Suppressor macrophage treated with lipopolysaccharide for 1 hour (primary cell): ENCODE data around the gene GRAMD2A.

ENCODE experiments used
- DNase-seq, 3 donors: peaks; one replicate each; pipeline ENCODE4 v3.0.0-alpha.2; 2020 to 2022

GRAMD2A gene

DNA sequence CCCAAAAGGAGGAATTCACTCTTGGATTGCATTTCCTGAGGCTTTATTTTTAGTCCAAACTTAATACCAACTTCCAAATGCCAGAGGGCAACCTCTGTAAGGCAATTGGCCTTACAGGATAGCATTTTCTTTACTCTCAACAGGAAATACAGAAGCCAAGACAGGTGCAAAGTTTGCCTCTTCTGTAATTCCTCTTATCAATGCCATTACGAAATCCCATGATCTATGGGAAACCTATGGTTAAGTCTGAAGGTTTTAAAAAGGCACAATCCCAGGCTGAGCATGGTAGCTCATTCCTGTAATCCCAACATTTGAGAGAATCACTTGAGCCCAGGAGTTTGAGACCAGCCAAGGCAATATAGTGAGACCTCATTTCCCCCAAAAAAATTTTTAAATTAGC, 18.5 kb upstream of the GRAMD2A start:
- no peak for DNase-seq

DNA sequence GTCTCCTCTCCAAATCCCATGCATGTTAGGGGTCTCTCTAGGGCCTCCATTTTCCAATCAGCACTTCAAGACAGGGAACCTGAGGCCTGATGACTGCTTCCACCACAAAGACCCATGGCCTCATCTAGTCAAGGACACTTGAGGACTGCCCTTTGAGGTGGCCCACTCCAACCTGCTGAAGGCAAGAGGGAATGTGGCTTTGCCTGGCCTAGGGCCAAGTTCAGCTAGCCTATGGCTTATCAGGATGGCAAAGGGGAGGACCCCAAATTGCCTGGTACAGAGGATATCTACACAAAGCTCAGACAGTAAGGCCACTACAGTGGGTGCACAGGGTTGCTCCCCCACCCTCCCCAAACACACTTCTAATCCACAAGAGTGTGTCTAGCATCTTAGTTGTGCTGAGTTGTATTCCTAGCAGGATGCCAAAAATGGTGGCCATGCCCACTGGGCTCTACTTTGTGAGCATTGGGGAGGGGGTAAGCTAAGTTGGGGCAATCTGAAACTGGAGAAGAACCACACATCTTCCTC, 10.0 kb upstream of the GRAMD2A start:
- DNase-seq: no peak

DNA sequence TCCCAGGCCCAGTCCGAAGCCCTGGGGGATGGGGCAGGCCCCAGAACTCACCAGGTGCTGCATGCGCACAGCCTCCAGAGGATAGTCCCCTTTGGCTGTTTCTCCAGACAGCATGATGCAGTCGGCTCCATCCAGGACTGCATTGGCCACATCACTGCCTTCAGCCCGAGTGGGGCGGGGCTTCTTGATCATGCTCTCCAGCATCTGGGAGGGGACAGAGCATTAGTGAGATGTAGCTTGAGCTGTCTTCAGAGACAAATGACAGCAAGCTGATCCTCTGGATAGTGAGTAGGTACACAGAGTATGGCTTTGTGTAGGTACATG, 9.1 kb upstream of the GRAMD2A start:
- no peak for DNase-seq

DNA sequence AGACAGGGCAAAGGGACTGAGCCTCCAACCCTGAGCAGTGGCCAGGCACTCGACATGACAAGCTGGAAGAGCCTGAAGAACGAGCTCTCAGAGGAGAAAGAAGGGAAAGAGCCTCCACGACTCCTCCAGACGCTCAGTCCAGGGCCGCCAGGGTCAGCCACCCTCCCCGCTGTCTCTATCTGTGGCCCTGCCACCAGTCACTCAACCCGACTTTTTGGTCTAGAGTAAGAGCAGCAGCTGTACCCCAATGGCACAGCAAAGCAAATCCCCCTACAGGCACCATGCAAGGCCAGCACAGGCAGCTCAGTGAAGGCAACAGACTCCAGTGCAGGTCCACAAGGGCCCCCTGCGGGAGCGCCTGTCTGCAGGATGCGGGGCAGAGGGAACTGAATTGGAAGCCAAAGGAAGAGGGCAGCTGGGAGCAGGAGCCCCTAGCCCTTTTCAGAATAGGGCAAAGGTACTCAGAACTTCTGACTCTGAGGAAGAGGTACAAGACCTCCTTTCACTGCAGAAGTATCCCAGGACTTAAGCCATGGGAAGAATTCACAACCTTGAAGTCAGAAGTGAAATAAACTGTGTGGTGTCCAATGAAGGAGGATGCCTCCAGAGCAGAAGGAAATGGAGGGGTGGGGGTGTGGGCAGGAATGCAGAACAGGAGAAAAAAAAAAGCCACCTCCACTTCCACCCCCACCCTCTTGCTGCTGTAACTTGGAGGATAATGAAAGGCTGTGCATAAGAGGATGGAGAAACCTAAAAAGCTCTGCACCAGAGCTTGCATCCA, 8.5 kb upstream of the GRAMD2A start:
- no peak for DNase-seq

DNA sequence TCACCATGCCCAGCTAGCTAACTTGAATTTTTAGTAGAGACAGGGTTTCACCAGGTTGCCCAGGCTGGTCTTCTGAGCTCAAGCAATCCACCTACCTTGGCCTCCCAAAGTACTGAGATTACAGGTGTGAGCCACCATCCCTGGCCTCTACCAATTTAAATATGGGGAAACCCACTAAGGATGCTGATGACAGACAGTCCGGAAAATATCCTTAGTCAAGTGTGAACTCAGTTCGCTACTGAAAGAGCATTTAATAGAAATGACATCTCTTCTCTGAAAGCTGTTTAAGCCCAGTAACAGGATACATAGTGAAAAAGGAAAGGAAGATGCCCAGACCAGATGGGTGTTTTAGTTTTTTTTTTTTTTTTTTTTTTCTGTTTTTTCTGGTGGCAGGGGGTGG, 7.7 kb upstream of the GRAMD2A start:
- DNase-seq: no peak

DNA sequence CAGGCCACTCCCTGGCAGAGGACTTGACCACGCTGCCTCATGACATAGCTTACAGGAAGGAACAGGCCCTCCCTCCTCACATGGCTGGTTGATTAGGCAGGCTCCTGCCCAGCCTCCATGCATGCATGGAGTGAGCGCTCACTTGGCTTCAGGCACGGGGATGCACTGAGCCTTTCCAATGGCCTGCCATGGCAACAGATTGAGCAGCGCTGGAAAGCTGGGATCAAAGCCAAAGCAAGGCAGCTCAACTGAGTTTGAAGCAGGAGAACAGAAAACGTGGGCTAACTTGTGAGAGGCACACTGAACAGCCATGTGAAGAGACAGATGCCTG, 5.9 kb upstream of the GRAMD2A start:
- no peak for DNase-seq

DNA sequence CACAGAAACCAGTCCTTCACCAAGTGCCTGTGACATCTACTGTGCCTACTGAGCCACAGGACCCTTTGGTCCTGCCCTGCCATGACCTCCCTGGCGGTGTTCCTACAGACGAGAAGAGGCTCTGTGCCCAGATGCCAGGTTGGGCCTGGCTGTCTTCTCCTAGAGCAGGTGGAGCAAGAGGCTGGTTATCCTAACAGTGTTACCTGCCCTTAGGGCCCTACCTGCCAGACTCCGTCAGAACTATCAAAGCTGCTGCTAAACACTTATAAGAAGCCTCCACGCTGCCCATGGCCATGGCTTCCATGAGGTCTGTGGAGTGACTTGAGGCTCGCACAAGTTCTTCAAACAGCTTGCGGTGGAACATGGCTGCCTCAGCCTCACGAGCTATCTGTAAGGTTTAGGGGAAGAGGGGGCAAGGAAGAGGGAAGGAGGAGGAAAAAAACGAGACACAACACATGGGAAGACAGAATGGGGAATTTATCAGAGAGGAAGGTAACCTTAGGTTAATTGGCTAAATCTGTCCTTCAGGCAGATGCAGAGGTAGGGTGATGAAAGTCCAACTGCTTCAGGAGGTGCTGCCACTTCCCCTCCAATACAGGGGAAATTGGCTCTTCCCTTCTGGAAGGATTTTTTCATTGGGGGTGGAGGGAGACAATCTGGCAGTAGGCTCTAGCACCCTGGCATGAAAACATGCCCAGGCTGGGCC, 5.4 kb upstream of the GRAMD2A start:
- DNase-seq: no peak

DNA sequence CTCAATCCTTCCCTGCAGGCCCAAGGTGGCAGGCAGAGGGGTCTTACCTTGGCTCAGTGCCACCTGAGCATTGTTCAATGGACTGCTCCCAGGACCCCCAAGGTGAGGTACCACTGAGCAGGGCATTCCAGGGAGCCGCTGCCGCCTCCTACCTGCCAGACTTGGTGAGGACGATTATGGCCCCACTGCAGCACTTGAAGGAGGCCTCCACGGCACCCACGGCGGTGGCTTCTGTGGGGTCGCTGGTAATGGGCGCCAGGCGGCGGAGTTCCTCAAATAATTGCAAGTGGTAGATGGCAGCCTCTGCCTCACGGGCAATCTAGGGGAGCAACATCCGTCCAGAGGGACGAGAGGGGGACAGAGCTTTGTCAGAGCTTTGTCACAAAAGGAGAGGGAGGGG, 4.7 kb upstream of the GRAMD2A start:
- no peak for DNase-seq

DNA sequence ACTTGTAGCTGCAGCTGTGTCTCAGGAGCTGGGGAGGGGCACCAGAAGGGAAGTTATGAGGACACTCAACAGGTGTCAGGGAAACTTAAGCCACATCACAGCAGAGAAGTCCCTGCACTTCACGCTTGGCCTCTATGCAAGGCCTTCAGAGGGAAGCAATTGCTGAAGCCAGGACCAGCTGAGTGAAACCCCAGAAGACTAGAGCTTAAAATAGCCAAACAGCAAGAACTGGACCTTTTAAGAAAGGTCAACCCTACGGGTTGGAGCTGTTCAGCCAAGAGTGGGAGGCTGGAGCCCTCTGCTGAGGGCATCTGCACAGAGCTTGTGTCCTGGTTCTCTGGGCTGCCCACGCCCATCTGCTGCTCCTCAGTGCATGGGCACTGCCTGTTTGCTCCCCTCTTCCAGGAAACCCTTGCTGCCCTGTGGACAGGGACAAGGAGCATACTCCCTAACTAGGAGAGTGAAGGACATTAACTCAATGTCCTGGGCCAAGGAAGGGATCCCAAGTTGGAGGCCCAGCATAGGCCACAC, 3.9 kb upstream of the GRAMD2A start:
- no peak for DNase-seq

DNA sequence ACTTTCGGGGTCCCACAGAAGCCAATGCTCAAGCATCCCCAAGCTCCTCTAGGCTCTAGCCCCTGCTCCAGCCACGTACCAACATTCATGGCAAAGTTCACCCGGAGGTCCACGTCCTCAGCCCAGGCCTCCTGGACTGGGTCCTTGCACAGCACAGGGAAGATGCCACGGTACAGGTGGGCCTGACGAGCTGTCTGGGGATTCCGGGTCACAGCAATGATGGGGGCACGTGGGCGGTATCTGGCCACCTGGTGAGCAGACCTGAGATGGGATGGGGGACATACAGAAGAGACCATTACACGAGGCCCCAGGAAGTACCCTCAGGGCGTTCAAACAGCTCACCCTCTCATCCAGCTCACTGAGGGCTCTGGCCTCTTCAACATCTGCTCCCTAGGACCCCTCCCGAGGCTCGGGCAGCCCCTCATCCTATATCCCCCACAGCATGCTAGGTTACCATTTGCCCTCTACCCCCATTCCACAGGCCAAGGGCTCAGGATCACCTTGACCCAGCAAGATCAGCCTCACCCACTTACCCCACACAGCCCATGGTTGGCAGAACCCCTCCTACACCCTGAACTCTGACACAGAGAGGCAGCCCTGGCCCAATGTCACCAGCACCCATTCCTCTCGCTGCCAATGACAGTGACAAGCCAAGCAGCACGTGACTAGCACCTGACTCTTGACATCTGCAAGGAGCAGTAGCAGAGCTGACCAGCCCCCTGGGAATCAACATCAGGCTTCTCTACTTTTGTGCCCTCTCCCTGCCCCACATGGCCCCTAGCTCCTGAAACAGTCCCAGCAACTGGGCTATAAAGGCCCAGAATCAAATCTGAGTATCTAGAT, 3.0 kb upstream of the GRAMD2A start:
- peak in 1 of 3 donors; percentile 24 for DNase-seq

DNA sequence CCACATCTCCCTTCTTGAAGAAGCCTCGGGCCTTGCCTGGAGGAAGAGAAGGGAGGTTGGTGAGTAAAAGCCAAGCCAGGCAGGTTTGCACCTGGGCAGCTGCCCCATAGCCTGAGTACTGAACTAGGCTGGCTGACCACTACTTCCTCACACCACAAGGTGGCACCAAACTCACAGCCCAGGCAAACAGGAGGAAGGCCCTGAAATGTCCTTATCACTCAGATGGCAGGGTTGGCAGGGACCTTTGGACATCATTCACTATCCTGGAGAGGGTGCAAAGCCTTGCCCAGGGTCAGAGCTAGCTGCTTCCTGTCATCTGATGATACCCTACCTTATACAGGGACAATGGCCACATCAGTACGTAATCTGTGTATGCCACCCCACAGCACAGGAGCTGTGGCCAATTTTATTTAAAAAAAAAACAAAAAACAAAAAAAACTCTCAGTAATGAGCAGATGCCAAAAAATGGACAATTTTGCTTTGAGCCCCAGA, 2.2 kb upstream of the GRAMD2A start:
- DNase-seq: peak; percentile 67 to 76 (median 74)

DNA sequence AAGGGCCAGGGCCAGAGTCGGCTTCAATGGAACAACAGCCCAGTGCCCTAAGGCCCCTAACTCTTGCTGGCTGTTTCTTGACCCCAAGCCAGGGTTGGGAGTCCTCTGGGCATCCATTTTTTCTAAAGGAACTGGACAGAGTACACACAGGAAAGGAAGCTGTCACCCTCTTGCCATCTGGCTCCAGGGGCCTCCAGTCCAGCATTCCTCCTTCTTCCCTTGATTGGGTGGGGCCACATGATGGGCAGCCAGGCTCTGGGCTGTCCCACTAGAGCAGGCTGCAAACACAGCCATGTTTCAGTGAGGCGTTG, 1.6 kb upstream of the GRAMD2A start:
- DNase-seq: no peak

DNA sequence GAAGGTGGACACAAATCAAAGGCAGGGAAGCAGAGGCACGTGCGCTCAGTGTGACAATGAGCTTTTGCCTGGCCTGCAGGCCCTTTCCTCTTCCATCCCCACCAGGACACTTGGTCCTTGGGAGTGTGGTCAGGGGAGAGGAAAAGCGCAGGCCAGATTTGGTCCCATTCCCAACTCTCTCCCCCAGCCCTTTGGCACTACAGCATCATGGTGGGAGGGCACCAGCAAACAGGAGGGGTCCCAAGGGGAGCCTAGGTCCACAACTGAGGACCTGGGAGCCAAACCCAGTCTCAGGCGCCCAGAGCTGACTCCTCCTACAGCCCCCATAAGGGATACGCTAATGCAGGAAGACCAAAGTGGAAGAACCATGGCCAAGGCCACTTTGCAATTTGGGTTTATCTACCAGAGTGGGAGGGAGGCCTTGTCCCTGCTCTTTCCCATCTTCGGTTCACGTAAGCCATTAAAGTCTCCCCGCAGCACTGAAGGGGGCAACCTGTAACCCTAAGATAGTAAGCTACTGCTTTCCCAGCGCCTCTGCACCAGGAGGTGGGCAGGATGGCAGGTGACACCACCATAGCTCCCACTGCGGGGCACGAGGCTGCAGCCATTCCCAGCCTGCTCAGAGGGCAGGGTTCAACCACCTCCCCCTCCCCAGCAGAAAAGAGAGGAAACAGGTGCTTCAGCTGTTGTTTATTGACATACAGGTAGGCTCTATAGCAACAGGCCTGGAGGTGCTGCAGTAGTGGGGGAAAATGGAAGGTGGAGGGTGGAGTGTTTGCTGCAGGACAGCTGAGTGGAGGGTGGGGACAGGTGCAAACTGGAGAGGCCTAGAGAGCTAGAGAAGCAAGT, 993 bp upstream of the GRAMD2A start:
- DNase-seq: no peak

DNA sequence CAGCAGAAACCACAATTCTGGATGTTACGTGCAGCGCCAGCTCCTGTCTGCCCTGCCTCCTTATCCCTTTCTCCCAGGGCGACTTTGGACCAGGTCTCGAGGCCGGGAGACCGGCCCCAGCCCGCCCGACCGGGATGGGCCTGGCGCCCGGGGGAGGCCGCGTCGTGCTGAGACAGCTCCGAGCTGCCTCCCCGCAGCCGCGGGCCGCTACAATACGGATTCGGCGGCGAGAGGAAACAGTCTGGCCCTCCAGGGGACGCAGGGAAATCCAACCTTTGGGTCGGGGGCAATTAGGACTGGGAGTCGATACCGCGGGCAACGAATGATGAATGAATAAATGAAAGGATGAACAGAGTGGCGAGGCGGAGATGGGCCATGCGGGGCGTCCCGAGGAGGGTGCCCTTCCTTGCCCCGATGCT, 537 bp downstream of the GRAMD2A start:
- DNase-seq: peak in 1 of 3 donors; percentile 20

DNA sequence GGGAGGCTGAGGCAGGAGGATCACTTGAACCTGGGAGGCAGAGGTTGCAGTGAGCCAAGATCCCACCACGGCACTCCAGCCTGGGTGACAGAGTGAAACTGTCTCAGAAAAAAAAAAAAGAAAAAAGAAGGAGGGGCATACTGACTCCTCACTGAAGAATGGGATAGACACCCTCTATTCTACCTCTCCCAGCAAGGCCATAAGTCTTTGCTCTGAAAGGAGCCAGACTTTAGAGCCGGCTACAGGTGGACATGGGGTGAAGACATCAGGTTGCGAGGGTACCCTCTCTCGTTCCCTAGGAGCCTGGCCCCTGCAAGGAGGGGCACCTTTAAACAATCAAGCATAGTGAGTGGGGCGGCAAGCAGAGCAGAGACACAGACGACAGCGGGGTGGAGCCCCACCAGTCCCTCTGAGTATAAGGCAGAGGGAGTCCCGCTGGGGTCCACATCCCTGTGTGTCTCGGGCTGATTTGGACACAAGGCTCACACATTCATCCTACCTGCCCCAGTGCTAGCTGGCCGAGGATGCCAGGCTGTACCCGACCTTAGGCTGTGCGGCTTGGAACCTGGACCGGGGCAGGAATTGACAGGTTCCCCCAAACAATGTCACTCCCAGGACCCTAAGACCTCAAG, 1.1 kb downstream of the GRAMD2A start:
- no peak for DNase-seq

DNA sequence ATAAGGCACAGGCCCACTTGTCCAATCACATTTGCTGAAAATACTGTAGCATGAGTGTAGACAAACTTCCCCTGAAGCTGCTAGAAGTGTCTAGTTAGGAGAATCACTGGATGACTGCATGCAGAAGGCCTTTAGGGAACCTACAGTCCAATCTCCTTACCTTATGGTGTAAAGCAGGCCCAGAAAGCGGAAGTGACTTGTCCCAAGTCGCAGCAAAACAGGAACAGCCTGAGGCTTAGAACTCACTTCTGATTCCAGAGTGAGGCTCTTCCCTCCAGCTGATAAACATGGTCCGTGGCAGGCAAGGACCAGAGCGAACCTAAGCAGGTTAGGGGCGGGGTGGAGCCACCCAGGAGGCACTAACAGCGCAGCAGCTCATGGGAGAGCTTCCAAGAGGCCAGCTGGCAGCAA, 2.5 kb downstream of the GRAMD2A start:
- DNase-seq: peak; percentile 88 to 93 (median 92)

DNA sequence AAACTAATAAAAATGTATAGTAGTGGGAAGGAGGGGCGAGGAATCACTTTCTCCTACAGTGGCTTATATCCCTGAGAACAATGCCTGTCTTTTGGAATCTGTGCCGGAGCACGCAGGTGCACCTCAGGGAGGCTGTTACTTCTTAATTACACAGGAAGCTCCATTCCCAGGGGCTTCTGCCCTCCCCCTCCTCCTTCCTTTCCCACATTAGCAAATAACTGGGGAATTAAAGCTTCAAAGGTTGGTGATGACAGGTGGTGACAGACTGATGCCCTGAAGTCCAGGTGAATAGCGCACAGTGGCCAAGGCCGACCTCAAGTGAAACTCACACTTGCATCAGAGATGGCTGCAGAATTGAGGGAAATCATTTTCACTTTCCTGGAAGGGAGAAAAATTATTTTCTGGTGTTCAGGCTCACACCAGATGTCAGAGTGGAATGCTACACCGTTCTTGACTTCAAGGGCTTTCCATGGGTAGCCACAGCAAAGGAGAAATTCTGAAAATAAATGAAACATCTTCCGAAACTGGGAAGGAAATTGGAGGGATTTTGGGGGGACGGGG, 3.7 kb downstream of the GRAMD2A start:
- no peak for DNase-seq

DNA sequence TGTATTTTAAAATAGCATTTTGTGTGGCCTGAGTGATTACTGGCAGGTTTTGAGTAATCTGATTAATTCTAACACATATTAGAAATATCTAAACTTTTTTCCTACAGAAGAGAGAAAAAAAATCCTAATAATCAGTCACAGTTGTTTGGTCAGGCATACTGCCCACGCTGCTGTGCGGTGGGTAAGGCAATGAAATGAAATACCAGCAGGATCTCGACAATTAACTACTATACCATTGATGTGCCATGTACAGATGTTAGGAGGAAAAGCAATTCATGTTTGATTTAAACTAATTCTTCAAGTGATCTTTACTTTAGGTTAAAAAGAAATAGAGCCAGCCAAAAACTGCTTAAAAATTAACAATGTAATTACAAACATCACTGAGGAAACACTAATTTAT, 5.2 kb downstream of the GRAMD2A start:
- DNase-seq: no peak

DNA sequence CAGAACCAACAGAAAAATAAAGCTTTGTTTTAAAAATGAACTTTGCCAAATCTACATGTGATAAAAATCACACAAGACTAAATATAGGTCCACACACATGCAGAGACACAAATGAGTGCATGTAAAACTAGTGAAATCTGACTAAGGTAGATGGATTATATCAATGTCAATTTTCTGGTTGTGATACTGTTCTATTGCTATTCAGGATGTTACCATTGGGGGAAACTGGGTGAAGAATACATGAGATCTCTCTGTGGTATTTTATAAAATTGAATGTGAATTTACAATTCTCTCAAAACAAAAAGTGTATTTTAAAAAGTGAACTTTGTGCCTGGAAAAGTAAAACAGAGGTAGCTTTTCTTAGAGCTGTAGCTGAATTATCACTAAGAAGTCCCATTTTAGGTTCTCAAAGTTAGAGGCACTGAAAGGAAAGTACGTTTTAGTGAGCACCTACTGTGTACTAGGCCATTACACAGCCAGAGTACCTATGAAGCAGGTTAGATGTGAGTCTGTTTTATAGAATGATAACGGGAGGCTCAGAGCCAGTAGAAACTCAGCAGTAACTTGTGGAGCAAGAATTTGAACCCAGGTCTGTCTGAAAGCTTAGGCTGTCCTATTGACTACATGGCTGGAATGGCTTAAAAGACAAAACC, 8.2 kb downstream of the GRAMD2A start:
- no peak for DNase-seq

DNA sequence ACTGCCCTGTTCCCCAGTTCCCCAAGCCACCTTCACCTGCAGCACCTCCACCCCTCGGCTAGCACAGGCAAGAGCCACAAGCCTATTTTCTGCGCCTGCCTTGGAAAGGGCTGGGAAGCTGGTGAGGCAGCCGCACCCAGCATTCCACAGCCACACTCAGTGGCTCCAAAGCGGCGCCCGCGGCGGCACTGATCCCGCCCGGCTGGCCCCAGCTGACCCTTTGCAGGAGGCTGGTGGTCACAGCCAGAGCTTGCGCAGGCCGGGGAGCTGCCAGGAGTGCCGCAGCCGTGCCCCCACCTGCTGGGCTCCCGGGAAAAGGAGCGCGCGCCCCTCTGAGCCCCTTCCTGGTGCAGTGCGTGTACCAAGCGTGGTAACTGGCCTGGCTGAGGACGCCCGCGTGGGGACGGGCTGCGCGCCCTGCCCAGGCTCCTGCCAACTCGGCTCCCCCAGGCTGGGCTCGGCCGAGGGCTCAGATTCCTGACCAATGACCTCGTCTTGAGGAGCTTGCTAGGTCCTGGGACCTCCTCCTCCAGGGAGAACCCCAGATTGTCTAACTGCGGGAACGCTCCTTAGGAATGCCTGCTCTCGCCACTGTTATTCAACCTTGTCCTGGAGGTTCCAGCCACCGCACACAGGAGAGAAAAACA, 13.3 kb downstream of the GRAMD2A start:
- DNase-seq: no peak

DNA sequence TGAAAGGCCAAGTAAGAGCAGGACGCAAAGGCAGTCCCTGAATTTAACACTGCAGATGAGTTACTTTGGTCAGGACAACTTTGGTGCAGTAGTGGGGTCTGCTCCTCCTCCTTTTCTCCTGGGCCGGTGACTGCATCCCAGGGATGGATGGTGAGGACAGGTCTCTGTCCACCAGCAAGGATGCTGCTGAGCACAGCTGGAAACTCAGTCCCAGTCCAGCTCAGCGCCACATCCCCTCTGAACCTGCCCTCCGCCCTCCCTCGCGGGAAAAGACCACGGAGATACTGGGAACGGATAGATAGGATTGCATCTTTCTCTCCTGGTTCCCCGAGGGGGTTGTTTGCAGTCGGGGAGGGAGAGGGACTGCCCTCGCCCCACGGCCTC, 13.8 kb downstream of the GRAMD2A start:
- DNase-seq: no peak
